Stimulated activated CD4-positive, alpha-beta T cell treated with anti-CD3 and anti-CD28 coated beads, Interleukin-4, amount 100 ng/mL, for 4 hours (primary cell): ENCODE measurements around the gene LSM4.

Experiments
- DNase-seq, 2 experiments: peaks; one replicate each; pipeline ENCODE4 v3.0.0-alpha.2; 2020

Gene LSM4

GRCh38 chr19:18271433-18271841 lies 51.4 kb downstream of the LSM4 start:
- DNase-seq: no peak

- no peak for DNase-seq
Measured at GRCh38 chr19:18270326-18270725, 52.5 kb downstream of the LSM4 start.

- no peak for DNase-seq
Measured at GRCh38 chr19:18269070-18269723, 53.7 kb downstream of the LSM4 start.

- no peak for DNase-seq
Measured at GRCh38 chr19:18266771-18267686, 55.8 kb downstream of the LSM4 start.

- DNase-seq: no peak
Measured at GRCh38 chr19:18265582-18265981, 57.3 kb downstream of the LSM4 start.

GRCh38 chr19:18264971-18265540 lies 57.8 kb downstream of the LSM4 start:
- DNase-seq: no peak

- DNase-seq: no peak
Measured at GRCh38 chr19:18264137-18264854, 58.6 kb downstream of the LSM4 start.

GRCh38 chr19:18263324-18264136 lies 59.3 kb downstream of the LSM4 start:
- DNase-seq: no peak

GRCh38 chr19:18262917-18263316 lies 60.0 kb downstream of the LSM4 start:
- DNase-seq: no peak

GRCh38 chr19:18262144-18262543 lies 60.7 kb downstream of the LSM4 start:
- DNase-seq: no peak

GRCh38 chr19:18261474-18261873 lies 61.4 kb downstream of the LSM4 start:
- no peak for DNase-seq

GRCh38 chr19:18259893-18260292 lies 63.0 kb downstream of the LSM4 start:
- no peak for DNase-seq

GRCh38 chr19:18257503-18258470 lies 65.1 kb downstream of the LSM4 start:
- no peak for DNase-seq
